CD14-positive monocyte (primary cell): ENCODE measurements around the gene SLC4A1AP. TPM values are rescaled to one million over a fixed set of nuclear protein-coding genes. Genes with fewer than 3 reads are reported as not detected.

Experiments
- DNase-seq, 3 donors: peaks; one replicate each; pipeline ENCODE4 v3.0.0-alpha.2; 2011 to 2022
- H2AFZ ChIP-seq: 2 replicates; pipeline ENCODE4 v1.6.0; 2012; ENCODE audit warnings: mild to moderate bottlenecking, low read depth, low read length, inconsistent platforms; ENCODE audit not compliant: insufficient read depth, poor library complexity, severe bottlenecking
- H3K27ac ChIP-seq, 2 donors: 1 replicate in 1 of 2; 2 replicates in 1 of 2; pipeline ENCODE4 v1.5.1; 2012 to 2013; ENCODE audit warnings: low read length in 2 of 2, control low read depth in 1 of 2, inconsistent platforms in 1 of 2, low read depth in 1 of 2, mild to moderate bottlenecking in 1 of 2
- H3K27me3 ChIP-seq, 2 donors: one replicate each; pipeline versions ENCODE4 v1.6.0 to v1.6.1; 2011 to 2013; ENCODE audit warnings: low read length in 2 of 2; ENCODE audit not compliant: control insufficient read depth in 2 of 2, insufficient read depth in 2 of 2
- H3K36me3 ChIP-seq, 2 donors: replicated peaks in 1 of 2; 1 replicate in 1 of 2; 2 replicates in 1 of 2; pipeline versions ENCODE4 v1.5.1 to v1.6.1; 2012 to 2013; ENCODE audit warnings: low read length in 2 of 2, control low read depth in 1 of 2, inconsistent platforms in 1 of 2, mild to moderate bottlenecking in 1 of 2; ENCODE audit not compliant: insufficient read depth in 2 of 2, control insufficient read depth in 1 of 2
- H3K4me1 ChIP-seq, 2 donors: 1 replicate in 1 of 2; 2 replicates in 1 of 2; pipeline versions ENCODE4 v1.5.1 to v1.6.1; 2012 to 2013; ENCODE audit warnings: low read length in 2 of 2, control low read depth in 1 of 2, inconsistent platforms in 1 of 2, mild to moderate bottlenecking in 1 of 2, moderate library complexity in 1 of 2; ENCODE audit not compliant: insufficient read depth in 2 of 2, control insufficient read depth in 1 of 2
- H3K4me2 ChIP-seq: replicated peaks from 2 replicates; pipeline ENCODE3; 2012; ENCODE audit warnings: low read length, moderate library complexity, mild to moderate bottlenecking; ENCODE audit not compliant: poor library complexity, severe bottlenecking; ENCODE audit errors: extremely low read depth
- H3K4me3 ChIP-seq, 3 experiments: fragments of 200-600 bp in 1 of 3; sonication (generic) in 1 of 3; replicated peaks in 1 of 3; 1 replicate in 2 of 3; 2 replicates in 1 of 3; pipeline ENCODE4 v1.5.1; 2011 to 2013; ENCODE audit warnings: low read length in 3 of 3, mild to moderate bottlenecking in 3 of 3, control low read depth in 2 of 3, low read depth in 2 of 3, inconsistent platforms in 1 of 3, moderate library complexity in 1 of 3
- H3K79me2 ChIP-seq: 2 replicates; pipeline ENCODE4 v1.6.0; 2012; ENCODE audit warnings: mild to moderate bottlenecking, control low read depth, inconsistent platforms, low read length, moderate library complexity; ENCODE audit not compliant: insufficient read depth
- H3K9ac ChIP-seq: 2 replicates; pipeline ENCODE4 v1.6.0; 2017; ENCODE audit warnings: low read length, mild to moderate bottlenecking; ENCODE audit not compliant: insufficient read depth, poor library complexity, severe bottlenecking
- H3K9me3 ChIP-seq, 2 donors: replicated peaks in 1 of 2; 1 replicate in 1 of 2; 2 replicates in 1 of 2; pipeline versions ENCODE4 v1.5.1 to v1.6.1; 2012 to 2013; ENCODE audit warnings: low read length in 2 of 2, control low read depth in 1 of 2; ENCODE audit not compliant: control insufficient read depth in 1 of 2, insufficient read depth in 1 of 2
- H4K20me1 ChIP-seq: 2 replicates; pipeline ENCODE4 v1.6.0; 2012; ENCODE audit warnings: mild to moderate bottlenecking, low read length, control low read depth, moderate library complexity; ENCODE audit not compliant: insufficient read depth
- H3K27ac Mint-ChIP-seq, 7 donors: one replicate each; pipeline ENCODE4 v1.8.0; 2020; ENCODE audit warnings: mild to moderate bottlenecking in 7 of 7, mixed read lengths in 7 of 7, moderate library complexity in 6 of 7, inconsistent platforms in 2 of 7
- H3K27me3 Mint-ChIP-seq, 3 donors: one replicate each; pipeline ENCODE4 v1.8.0; 2021 to 2022; ENCODE audit warnings: low read depth in 3 of 3, mild to moderate bottlenecking in 3 of 3, mixed read lengths in 3 of 3, moderate library complexity in 3 of 3, inconsistent platforms in 1 of 3
- H3K36me3 Mint-ChIP-seq, 2 donors: one replicate each; pipeline ENCODE4 v1.8.0; 2020; ENCODE audit warnings: mixed read lengths in 2 of 2, inconsistent platforms in 1 of 2, mild to moderate bottlenecking in 1 of 2
- H3K4me1 Mint-ChIP-seq: one replicate; pipeline ENCODE4 v1.8.0; 2020; ENCODE audit warnings: mild to moderate bottlenecking, mixed read lengths
- H3K4me3 Mint-ChIP-seq, 2 donors: one replicate each; pipeline ENCODE4 v1.8.0; 2020; ENCODE audit warnings: mild to moderate bottlenecking in 2 of 2, mixed read lengths in 2 of 2, moderate library complexity in 1 of 2
- H3K9me3 Mint-ChIP-seq, 7 donors: one replicate each; pipeline ENCODE4 v1.8.0; 2020 to 2022; ENCODE audit warnings: mixed read lengths in 7 of 7, mild to moderate bottlenecking in 6 of 7, moderate library complexity in 6 of 7, inconsistent platforms in 2 of 7
- CTCF ChIP-seq: fragments of 200-600 bp; IDR thresholded peaks from one replicate; pipeline ENCODE4 v1.8.0; 2022; ENCODE audit warnings: antibody characterized with exemption, mild to moderate bottlenecking
- WGBS: methylation state at CpG from one replicate; pipeline ENCODE4 v1.1.5; 2013; ENCODE audit warnings: missing lambda C conversion rate; ENCODE audit not compliant: insufficient coverage; 5-methylcytosine and 5-hydroxymethylcytosine counted together
- intact Hi-C, 2 donors: fragments of 100-400 bp; cut with micrococcal nuclease; formaldehyde crosslinking; loops; one replicate each; pipeline versions ENCODE4 v1.15.0 to v1.15.1; 2023
- polyA plus RNA-seq, 3 donors: library from polyadenylated mRNA; depleted of rRNA in 1 of 3; unstranded in 2 of 3; stranded (reverse) in 1 of 3; fragments of 300-500 nt in 2 of 3; fragments of >200 nt in 1 of 3; fragmentation: Illumina TruSeq in 2 of 3; gene quantifications; 1 replicate in 2 of 3; 2 replicates in 1 of 3; pipeline ENCODE4 v1.2.3, GENCODE V29; 2012 to 2021

SLC4A1AP gene
- polyA plus RNA-seq, 3 donors: 12.7 to 24.9 (median 18.3) TPM

GRCh38 chr2:27736031-27736889 is 72.6 kb downstream of the SLC4A1AP start:
- Mint-ChIP-seq H3K4me1 (peaks cover 20% of the 10 kb centered on the region), H3K4me3 (peak overlapping the region; percentile 56 to 88), H3K27ac (peak overlapping the region in 1 of 7 donors; percentile 33), H3K9me3 (peaks cover 2 to 13% (median 6%) of the 10 kb centered on the region in 7 donors), H3K27me3 (peaks cover 3 to 11% (median 4%) of the 10 kb centered on the region in 3 donors), H3K36me3 (no peaks in the 10 kb centered on the region)
- 91% methylated on average over 8 of the region's 10 CpGs for WGBS
- Histone ChIP-seq H3K9me3 (peaks cover 0 to 5% of the 10 kb centered on the region in 2 donors), H3K4me2 (peak overlapping the region; percentile 80), H4K20me1 (no peaks in the 10 kb centered on the region), H3K9ac (peak overlapping the region; percentile 33), H3K79me2 (no peaks in the 10 kb centered on the region), H3K36me3 (no peaks in the 10 kb centered on the region), H3K27me3 (no peaks in the 10 kb centered on the region), H3K27ac (no peak overlapping the region), H2AFZ (peak overlapping the region; percentile 91), H3K4me1 (peaks cover 15 to 24% of the 10 kb centered on the region in 2 donors), H3K4me3 (peak overlapping the region in 1 of 3 experiments; percentile 71)
- intact Hi-C loops: no loop called here
- DNase-seq: no peak
- TF ChIP-seq CTCF: no peak

- no peak for DNase-seq
- no peaks in the 10 kb centered on the region for H3K27me3 ChIP-seq
- Mint-ChIP-seq H3K27ac (no peak overlapping the region), H3K4me1 (peaks cover 20% of the 10 kb centered on the region), H3K36me3 (no peaks in the 10 kb centered on the region), H3K4me3 (no peak overlapping the region), H3K27me3 (peaks cover 2 to 11% (median 4%) of the 10 kb centered on the region in 3 donors), H3K9me3 (peaks cover 2 to 13% (median 6%) of the 10 kb centered on the region in 7 donors)
- peaks cover 0 to 5% of the 10 kb centered on the region in 2 donors for H3K9me3 ChIP-seq
- no peak overlapping the region for H3K9ac ChIP-seq
- H3K27ac ChIP-seq: no peak overlapping the region
- no peaks in the 10 kb centered on the region for H3K36me3 ChIP-seq
- H4K20me1 ChIP-seq: no peaks in the 10 kb centered on the region
- H3K4me1 ChIP-seq: peaks cover 15 to 24% of the 10 kb centered on the region in 2 donors
- no peaks in the 10 kb centered on the region for H3K79me2 ChIP-seq
- intact Hi-C loops: no loop called here
- 93% methylated on average over 5 of the region's 6 CpGs for WGBS
- TF ChIP-seq CTCF: no peak
- H3K4me3 ChIP-seq: no peak overlapping the region
- H2AFZ ChIP-seq: no peak overlapping the region
- no peak overlapping the region for H3K4me2 ChIP-seq
Measured at GRCh38 chr2:27736890-27737204, 73.2 kb downstream of the SLC4A1AP start.
